DOHH2 (cell line): ENCODE results near the gene SPIN2A.

ENCODE experiments used
- CTCF ChIP-seq: fragments of 200-600 bp; sonication (generic); IDR thresholded peaks from one replicate; pipeline ENCODE4 v1.5.1; 2014; ENCODE audit warnings: antibody characterized with exemption, mild to moderate bottlenecking, low read depth, low read length; ENCODE audit not compliant: poor library complexity, severe bottlenecking
- EZH2phosphoT487 ChIP-seq: fragments of 200-600 bp; sonication (generic); IDR thresholded peaks from 2 replicates; pipeline ENCODE4 v1.6.1; 2017; ENCODE audit warnings: borderline replicate concordance, mild to moderate bottlenecking, antibody characterized with exemption, low read length, moderate library complexity, mixed read lengths

- TF ChIP-seq CTCF (no peak), EZH2phosphoT487 (no peak)
Observed at GRCh38 chrX:57134702-57135101, 2.5 kb downstream of the SPIN2A start.
